T follicular helper cell (primary cell): ENCODE measurements around the gene PDP2.

Source experiments
- DNase-seq: peaks from one replicate; pipeline ENCODE4 v3.0.0-alpha.2; 2020; ENCODE audit warnings: low read depth

The PDP2 gene

GRCh38 chr16:66935314-66936011, 55.1 kb downstream of the PDP2 start, which contains the start of gene CES2:
Gene CES2, plus strand, starts transcription at chr16:66935516. Its CDS starts 120 bp downstream, at chr16:66935636.
- DNase-seq, result no peak

DNA sequence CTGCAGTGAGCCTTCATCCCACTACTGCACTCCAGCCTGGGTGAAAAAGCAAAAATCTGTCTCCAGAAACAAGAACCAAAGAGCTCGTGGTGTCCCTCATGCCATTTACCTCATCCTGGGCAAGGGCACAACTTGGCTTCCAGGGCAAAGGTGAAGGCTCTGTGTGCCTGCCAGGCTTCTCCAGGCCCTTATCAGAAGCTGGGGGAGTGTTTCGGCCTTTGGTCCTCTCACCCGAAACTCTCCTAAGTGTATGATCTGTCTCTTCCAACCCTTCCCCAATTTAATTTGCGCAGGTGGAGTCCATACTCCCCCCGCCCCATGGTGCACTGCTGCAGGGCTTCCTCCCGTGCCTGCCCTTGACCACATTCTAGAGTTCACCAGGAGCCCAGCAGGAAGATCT, 56.1 kb downstream of the PDP2 start:
- no peak for DNase-seq

GRCh38 chr16:66936889-66937554, 56.7 kb downstream of the PDP2 start:
- DNase-seq, result no peak

DNA sequence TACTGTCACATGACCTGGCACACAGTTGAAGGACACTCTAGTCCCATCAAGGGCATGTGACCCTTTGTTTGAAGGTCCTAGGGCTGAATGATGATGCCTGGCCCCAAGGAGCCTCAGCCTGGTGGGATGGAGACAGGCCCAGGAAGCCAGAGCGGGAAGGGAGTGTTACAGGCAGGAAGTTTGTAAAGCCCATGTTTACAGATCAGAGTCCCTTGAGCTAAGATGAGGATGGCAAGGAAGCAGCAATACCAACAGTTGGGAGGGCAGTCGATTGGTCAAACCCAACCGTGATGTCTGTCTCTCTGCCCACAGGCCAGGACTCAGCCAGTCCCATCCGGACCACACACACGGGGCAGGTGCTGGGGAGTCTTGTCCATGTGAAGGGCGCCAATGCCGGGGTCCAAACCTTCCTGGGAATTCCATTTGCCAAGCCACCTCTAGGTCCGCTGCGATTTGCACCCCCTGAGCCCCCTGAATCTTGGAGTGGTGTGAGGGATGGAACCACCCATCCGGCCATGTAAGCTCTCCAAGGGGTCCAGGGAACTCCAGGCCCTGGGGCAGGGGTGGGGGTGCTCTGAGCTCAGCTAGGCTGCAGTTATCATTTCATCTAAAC, 57.5 kb downstream of the PDP2 start:
- DNase-seq, result no peak

- no peak for DNase-seq
Observed at GRCh38 chr16:66939366-66939765, 59.1 kb downstream of the PDP2 start.

GRCh38 chr16:66940236-66940635, 59.9 kb downstream of the PDP2 start:
- DNase-seq, result no peak
